ENCODE results near the gene CACTIN.
"Not testable (repeated sequence)": the region's sequence is repeated elsewhere in the genome, so short reads cannot be mapped to it uniquely, and the experiment has no call there.

- not testable (repeated sequence) for TF ChIP-seq POLR2A, CTCF (IDR thresholded peaks at IDR 0.05)
Observed at GRCh38 chr19:3584036-3584802, 42.4 kb downstream of the CACTIN start.

Data from uterus (tissue), 2 donors.